HG03280 (cell line): ENCODE data around the gene WAC.
A peak's percentile ranks its signal among the peaks of the same experiment; 100 is the strongest.
"Not testable (repeated sequence)": the region's sequence is repeated elsewhere in the genome, so short reads cannot be mapped to it uniquely, and the experiment has no call there.

ENCODE experiments used
- ATAC-seq: cut with Tn5 transposase; IDR thresholded peaks from one replicate; pipeline ENCODE4 v1.9.1; 2021; ENCODE audit warnings: mild to moderate bottlenecking, moderate library complexity; ENCODE audit not compliant: unreplicated experiment

The WAC gene

GRCh38 chr10:28532337-28533185 is at the start of gene WAC:
TSS of gene WAC (plus strand) at chr10:28533118. CDS start at chr10:28533580, 462 bp downstream.
- ATAC-seq = peak; percentile 79

- no peak for ATAC-seq
Observed at GRCh38 chr10:28489206-28489605, 43.7 kb upstream of the WAC start.

- ATAC-seq = not testable (repeated sequence)
Observed at GRCh38 chr10:28490256-28490865, 42.6 kb upstream of the WAC start.

GRCh38 chr10:28492116-28492920 is 40.6 kb upstream of the WAC start:
- ATAC-seq = no peak

- no peak for ATAC-seq
Observed at GRCh38 chr10:28494420-28494819, 38.5 kb upstream of the WAC start.

- no peak for ATAC-seq
Observed at GRCh38 chr10:28495084-28495483, 37.8 kb upstream of the WAC start.

- no peak for ATAC-seq
Observed at GRCh38 chr10:28496017-28496416, 36.9 kb upstream of the WAC start.

GRCh38 chr10:28496481-28496961 is 36.4 kb upstream of the WAC start:
- no peak for ATAC-seq

- no peak for ATAC-seq
Observed at GRCh38 chr10:28497313-28498126, 35.4 kb upstream of the WAC start.

GRCh38 chr10:28500203-28500602 is 32.7 kb upstream of the WAC start:
- not testable (repeated sequence) for ATAC-seq

- ATAC-seq = no peak
Observed at GRCh38 chr10:28503114-28503513, 29.8 kb upstream of the WAC start.

GRCh38 chr10:28505359-28505959 is 27.5 kb upstream of the WAC start:
- ATAC-seq = no peak

GRCh38 chr10:28508304-28508925 is 24.5 kb upstream of the WAC start:
- no peak for ATAC-seq

GRCh38 chr10:28509286-28509685 is 23.6 kb upstream of the WAC start:
- ATAC-seq = no peak

- ATAC-seq = no peak
Observed at GRCh38 chr10:28514648-28515047, 18.3 kb upstream of the WAC start.

GRCh38 chr10:28520346-28520745 is 12.6 kb upstream of the WAC start:
- ATAC-seq = no peak

- not testable (repeated sequence) for ATAC-seq
Observed at GRCh38 chr10:28520828-28521227, 12.1 kb upstream of the WAC start.

GRCh38 chr10:28521961-28522360 is 11.0 kb upstream of the WAC start:
- ATAC-seq = not testable (repeated sequence)

- ATAC-seq = no peak
Observed at GRCh38 chr10:28523725-28524252, 9.1 kb upstream of the WAC start.
